Measurements from ENCODE around the gene MOK. TPM values are rescaled to one million over a fixed set of nuclear protein-coding genes. Genes with fewer than 3 reads are reported as not detected.

Gene MOK
- total RNA-seq, 1 experiment from 2014 or later, result 2.8 TPM

GRCh38 chr14:102203382-102203781 is 101.6 kb downstream of the MOK start:
- H2BK15ac ChIP-seq (ENCODE audit: low read depth, low read length), result no peak overlapping the region
- no peak overlapping the region for H3K4me2 ChIP-seq (ENCODE audit: insufficient read depth, insufficient read length, low read length)
- H2BK20ac ChIP-seq (ENCODE audit: low read depth, low read length, poor library complexity, severe bottlenecking), result no peak overlapping the region
- WGBS (ENCODE audit: extremely low coverage, insufficient read length, low lambda C conversion rate), result no CpG with 5 or more reads among the region's 6 CpGs
- H2BK120ac ChIP-seq (ENCODE audit: low read depth, low read length, poor library complexity, severe bottlenecking), result no peak overlapping the region
- H4K8ac ChIP-seq (replicated peaks; ENCODE audit: insufficient read length, low read depth, low read length), result no peak overlapping the region
- Mint-ChIP-seq H3K27ac (peak overlapping the region in 2 of 3 experiments; percentile 68 to 79; a peak in 2 of 7 replicates), H3K27me3 (ENCODE audit: low read depth) (no peaks in the 10 kb centered on the region), H3K36me3 (ENCODE audit: insufficient read depth in 1 of 3, low read depth in 3 of 3) (peaks cover 3 to 38% (median 28%) of the 10 kb centered on the region in 3 experiments), H3K4me3 (no peak overlapping the region), H3K4me1 (peaks cover 7 to 11% of the 10 kb centered on the region in 2 experiments), H3K9me3 (no peaks in the 10 kb centered on the region; a peak in 1 of 5 replicates)
- H3K79me2 ChIP-seq (ENCODE audit: insufficient read depth, low read length), result no peaks in the 10 kb centered on the region; the same call in 1 of the 2 replicates
- H3K4ac ChIP-seq (ENCODE audit: low read depth, low read length), result no peak overlapping the region
- no peaks in the 10 kb centered on the region for H3K27me3 ChIP-seq (ENCODE audit: insufficient read depth, low read length)
- no peak overlapping the region for H2AFZ ChIP-seq (ENCODE audit: low read length)
- H3K9me3 ChIP-seq (ENCODE audit: control insufficient read depth, low read depth, low read length), result no peaks in the 10 kb centered on the region
- H3K4me1 ChIP-seq (ENCODE audit: insufficient read depth, low read length), result no peaks in the 10 kb centered on the region
- no peak overlapping the region for H3K56ac ChIP-seq (ENCODE audit: insufficient read length, low read depth, low read length)
- H2BK5ac ChIP-seq (ENCODE audit: insufficient read length, low read length), result no peak overlapping the region
- no peak overlapping the region for H3K18ac ChIP-seq (ENCODE audit: insufficient read length, low read depth, low read length)
- H2AK5ac ChIP-seq (ENCODE audit: insufficient read length, low read length), result no peak overlapping the region
- H2BK12ac ChIP-seq (ENCODE audit: insufficient read length, low read depth, low read length), result no peak overlapping the region
- no peak overlapping the region for H3K23ac ChIP-seq (ENCODE audit: insufficient read length, low read depth, low read length)
- H4K20me1 ChIP-seq (ENCODE audit: control insufficient read depth, insufficient read depth, insufficient read length), result no peaks in the 10 kb centered on the region
- H4K5ac ChIP-seq (ENCODE audit: insufficient read length, low read depth, low read length), result no peak overlapping the region
- no peak for TF ChIP-seq CTCF (conservative IDR thresholded peaks at IDR 0.05)
- no peak for DNase-seq
- no peak overlapping the region for H3T11ph ChIP-seq (ENCODE audit: low read length)
- no peak overlapping the region for H3K27ac ChIP-seq (ENCODE audit: insufficient read length, low read depth, low read length)
- H4K91ac ChIP-seq (ENCODE audit: insufficient read length, low read depth, low read length), result no peak overlapping the region
- H3K23me2 ChIP-seq (ENCODE audit: insufficient read length, low read depth, low read length, poor library complexity, severe bottlenecking), result no peaks in the 10 kb centered on the region
- H3K79me1 ChIP-seq (ENCODE audit: insufficient read depth, low read depth, low read length, poor library complexity, severe bottlenecking), result no peaks in the 10 kb centered on the region
- no peak overlapping the region for H3K14ac ChIP-seq (ENCODE audit: insufficient read depth, low read length)
- H3K9ac ChIP-seq (ENCODE audit: extremely low read depth, insufficient read length, low read length), result no peak overlapping the region

All from H9 (cell line).